ENCODE data around the gene SEC63.
"Not testable (repeated sequence)": the region's sequence is repeated elsewhere in the genome, so short reads cannot be mapped to it uniquely, and the experiment has no call there.

The SEC63 gene

GRCh38 chr6:107957909-107958688 lies at the start of gene SEC63:
SEC63 (minus strand) TSS chr6:107958208; CDS start chr6:107958009, 199 bp downstream.
- peak; percentile 97 for DNase-seq (ENCODE audit: low read depth)

- no peak for DNase-seq (ENCODE audit: low read depth)
These were observed 48.0 kb upstream of the SEC63 start for GRCh38 chr6:108005961-108006360.

GRCh38 chr6:108004861-108005260 lies 46.9 kb upstream of the SEC63 start:
- no peak for DNase-seq (ENCODE audit: low read depth)

GRCh38 chr6:108002365-108003221 lies 44.6 kb upstream of the SEC63 start:
- DNase-seq (ENCODE audit: low read depth) = no peak

- DNase-seq (ENCODE audit: low read depth) = no peak
These were observed 43.8 kb upstream of the SEC63 start for GRCh38 chr6:108001696-108002231.

GRCh38 chr6:108000259-108000658 lies 42.3 kb upstream of the SEC63 start:
- not testable (repeated sequence) for DNase-seq (ENCODE audit: low read depth)

GRCh38 chr6:107999341-107999740 lies 41.3 kb upstream of the SEC63 start:
- no peak for DNase-seq (ENCODE audit: low read depth)

- no peak for DNase-seq (ENCODE audit: low read depth)
These were observed 34.0 kb upstream of the SEC63 start for GRCh38 chr6:107991772-107992550.

GRCh38 chr6:107991061-107991460 lies 33.1 kb upstream of the SEC63 start:
- no peak for DNase-seq (ENCODE audit: low read depth)

- DNase-seq (ENCODE audit: low read depth) = not testable (repeated sequence)
These were observed 32.6 kb upstream of the SEC63 start for GRCh38 chr6:107990587-107990986.

- no peak for DNase-seq (ENCODE audit: low read depth)
These were observed 31.4 kb upstream of the SEC63 start for GRCh38 chr6:107989166-107990094.

GRCh38 chr6:107988570-107988969 lies 30.6 kb upstream of the SEC63 start:
- no peak for DNase-seq (ENCODE audit: low read depth)

- no peak for DNase-seq (ENCODE audit: low read depth)
These were observed 29.8 kb upstream of the SEC63 start for GRCh38 chr6:107987805-107988204.

GRCh38 chr6:107985701-107986100 lies 27.7 kb upstream of the SEC63 start:
- no peak for DNase-seq (ENCODE audit: low read depth)

- DNase-seq (ENCODE audit: low read depth) = no peak
These were observed 25.8 kb upstream of the SEC63 start for GRCh38 chr6:107983811-107984210.

GRCh38 chr6:107982486-107982885 lies 24.5 kb upstream of the SEC63 start:
- no peak for DNase-seq (ENCODE audit: low read depth)

- no peak for DNase-seq (ENCODE audit: low read depth)
These were observed 23.7 kb upstream of the SEC63 start for GRCh38 chr6:107981695-107982094.

GRCh38 chr6:107977283-107977682 lies 19.3 kb upstream of the SEC63 start:
- DNase-seq (ENCODE audit: low read depth) = no peak

GRCh38 chr6:107976155-107976783 lies 18.3 kb upstream of the SEC63 start:
- no peak for DNase-seq (ENCODE audit: low read depth)

- DNase-seq (ENCODE audit: low read depth) = no peak
These were observed 15.6 kb upstream of the SEC63 start for GRCh38 chr6:107973594-107973993.
